Activated CD4-positive, alpha-beta T cell treated with anti-CD3 and anti-CD28 coated beads for 1 hour (primary cell): ENCODE data around the gene PRR30.

Experiments used
- DNase-seq: peaks from one replicate; pipeline ENCODE4 v3.0.0-alpha.2; 2020

The PRR30 gene

DNA sequence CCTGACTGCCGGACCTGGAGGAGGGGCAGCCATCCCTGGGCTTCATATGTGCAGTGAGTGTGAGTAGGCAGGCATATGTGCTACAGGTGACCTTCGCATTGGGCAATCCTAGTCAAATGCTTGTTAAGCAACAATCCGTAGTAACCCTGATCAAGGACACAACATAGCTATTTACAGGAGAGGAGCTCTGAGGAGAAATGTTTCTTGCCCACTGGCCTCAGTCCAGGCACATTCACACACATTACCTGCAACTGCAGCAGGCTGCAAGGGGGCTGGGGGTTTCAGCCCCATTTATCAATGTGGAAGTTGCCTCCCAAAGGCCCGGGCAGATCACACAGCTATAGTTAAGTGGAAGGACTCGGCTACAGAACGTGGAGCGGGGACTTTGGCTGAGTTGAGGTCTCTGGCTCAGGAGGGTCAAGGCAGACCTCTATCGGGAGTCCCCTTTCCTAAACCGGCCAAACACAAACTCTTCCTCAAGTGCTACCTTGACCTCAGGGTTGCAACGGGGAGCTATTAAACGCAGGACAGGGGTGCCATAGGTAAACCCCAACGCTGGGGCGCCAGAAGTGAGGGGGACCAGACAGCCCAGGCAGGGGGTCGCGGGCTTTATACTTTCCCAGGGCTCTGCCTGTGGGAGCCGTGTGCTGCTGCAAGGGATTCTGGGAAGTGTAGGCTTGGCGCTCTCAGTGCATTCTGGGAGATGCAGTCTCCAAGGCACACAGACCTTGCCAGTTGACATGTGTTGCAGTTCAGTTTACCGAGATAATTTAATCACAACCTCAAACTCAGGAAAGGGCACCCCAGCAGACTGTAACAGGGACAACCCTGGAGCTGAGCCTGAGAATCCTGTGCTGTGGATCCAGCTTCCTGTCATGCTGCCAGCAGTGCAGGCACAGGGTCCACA lies 43.2 kb downstream of the PRR30 start:
- DNase-seq, result no peak

DNA sequence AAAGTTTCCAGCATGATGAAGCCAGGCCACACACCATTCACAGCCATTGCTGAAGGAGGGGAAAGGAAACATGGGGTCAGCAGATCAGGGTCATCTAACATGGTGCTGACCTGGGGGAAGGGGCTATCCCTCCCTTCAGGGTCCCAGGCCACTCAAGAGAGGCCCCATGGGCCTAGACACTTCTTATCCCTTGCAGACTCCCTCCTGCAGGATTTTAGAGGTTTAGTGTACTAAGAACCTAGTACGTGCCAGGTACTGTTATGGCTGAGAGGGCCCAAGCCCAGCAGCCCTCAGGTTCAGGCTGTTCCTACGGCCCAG lies 43.8 kb downstream of the PRR30 start:
- DNase-seq, result no peak

DNA sequence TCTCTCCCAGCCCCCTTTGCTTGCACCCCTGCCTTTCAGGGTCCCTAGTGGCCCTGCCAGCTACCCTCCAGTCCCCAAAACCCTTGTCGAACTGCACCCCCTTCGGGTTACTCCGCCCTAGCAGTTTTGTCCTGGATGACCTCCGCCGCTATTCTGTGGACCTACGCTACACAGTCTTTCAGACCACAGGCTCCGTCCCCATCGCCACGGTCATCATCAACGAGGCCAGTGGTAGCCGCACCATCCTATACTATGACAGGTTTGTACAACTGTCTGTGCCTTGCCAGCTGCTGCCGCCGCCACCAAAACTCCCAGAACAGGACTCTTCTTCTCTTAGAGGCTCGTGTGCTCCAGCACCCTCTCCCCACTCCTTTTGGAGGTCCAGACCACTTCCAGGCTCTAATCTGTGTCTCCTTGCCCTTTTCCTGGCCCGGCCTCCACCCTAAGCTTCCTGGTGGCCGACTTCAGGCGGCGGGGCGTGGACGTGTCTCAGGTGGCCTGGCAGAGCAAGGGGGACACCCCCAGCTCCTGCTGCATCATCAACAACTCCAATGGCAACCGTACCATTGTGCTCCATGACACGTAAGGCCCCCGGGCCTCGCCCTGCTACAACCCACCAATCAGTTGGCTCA lies 44.7 kb downstream of the PRR30 start:
- DNase-seq, result no peak

DNA sequence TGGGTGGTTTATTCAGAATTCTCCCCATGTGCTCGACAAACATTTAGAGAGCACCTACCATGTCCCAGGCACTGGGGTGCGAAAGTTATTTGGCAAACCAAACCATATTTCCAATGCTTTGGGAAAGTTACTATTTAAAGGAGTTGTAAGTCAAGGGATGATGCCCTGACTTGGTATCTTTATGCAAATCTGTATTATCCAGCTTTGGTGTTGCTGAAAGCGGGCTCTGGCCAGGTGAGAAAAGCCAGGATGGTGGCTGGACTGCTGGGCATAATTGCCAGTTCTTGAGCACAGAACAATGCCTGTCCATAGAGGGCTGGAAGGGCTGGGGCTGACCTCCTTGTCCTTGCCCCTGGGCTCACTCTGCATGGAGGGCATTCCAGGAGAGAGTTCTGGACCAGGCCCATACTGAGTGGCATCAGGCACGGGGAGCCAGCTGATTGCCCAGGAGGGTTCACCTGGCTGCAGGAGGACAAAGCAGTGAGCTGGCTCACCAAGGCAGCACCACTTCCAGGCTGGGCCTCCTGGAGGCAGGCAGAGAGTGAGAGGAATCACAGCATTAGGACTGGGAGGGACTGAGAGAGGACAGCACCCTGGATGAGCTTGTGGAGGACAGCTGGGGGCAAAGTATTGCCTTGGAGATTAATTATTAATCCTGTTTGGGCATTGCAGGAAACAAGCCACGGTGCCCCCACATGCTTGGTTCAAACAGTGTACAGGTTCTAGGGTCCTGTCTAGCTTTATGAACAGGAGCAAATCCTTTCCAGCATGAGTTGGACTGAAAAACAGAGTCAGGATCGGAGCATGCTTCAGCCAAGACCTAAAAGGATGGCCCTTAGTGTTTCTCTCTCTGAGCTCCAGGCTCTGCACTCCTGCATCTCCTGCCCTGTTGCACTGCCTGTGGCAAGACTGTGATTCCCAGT lies 45.5 kb downstream of the PRR30 start:
- DNase-seq, result no peak

DNA sequence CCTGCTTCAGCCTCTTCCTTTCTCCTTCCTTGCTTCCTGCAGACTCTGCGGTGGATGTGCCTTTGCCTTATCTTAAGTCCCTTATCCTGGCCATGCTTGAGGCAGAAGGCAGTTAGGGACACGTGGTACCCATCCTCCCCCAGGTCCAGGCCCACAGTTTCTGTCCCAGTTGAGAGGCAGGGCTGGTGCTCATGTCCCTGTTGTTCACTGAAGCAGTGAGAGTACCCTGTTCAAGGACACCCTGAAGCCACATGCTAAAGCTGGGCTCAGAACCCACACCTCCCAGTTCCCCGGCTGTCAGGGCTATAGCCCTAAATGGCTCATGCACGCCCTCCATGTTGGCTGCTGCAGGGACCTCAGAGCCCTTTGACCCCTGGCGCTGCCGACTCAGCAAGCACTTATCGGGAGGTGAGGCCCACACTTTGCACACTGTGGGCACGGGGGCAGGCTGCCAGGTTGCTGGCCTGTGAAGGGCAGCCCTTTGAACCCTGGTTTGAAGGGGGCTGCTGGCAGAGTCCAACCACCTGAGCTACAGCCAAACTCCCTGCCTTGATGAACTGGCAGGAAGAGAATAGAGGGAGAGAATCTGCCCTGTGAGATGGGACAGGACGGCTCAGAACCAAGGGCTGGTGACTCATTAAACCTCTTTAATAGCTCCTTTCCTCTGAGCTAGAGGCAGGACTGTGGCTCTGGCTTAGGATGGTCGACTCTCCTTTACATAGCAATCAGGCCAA lies 46.3 kb downstream of the PRR30 start:
- DNase-seq, result no peak

DNA sequence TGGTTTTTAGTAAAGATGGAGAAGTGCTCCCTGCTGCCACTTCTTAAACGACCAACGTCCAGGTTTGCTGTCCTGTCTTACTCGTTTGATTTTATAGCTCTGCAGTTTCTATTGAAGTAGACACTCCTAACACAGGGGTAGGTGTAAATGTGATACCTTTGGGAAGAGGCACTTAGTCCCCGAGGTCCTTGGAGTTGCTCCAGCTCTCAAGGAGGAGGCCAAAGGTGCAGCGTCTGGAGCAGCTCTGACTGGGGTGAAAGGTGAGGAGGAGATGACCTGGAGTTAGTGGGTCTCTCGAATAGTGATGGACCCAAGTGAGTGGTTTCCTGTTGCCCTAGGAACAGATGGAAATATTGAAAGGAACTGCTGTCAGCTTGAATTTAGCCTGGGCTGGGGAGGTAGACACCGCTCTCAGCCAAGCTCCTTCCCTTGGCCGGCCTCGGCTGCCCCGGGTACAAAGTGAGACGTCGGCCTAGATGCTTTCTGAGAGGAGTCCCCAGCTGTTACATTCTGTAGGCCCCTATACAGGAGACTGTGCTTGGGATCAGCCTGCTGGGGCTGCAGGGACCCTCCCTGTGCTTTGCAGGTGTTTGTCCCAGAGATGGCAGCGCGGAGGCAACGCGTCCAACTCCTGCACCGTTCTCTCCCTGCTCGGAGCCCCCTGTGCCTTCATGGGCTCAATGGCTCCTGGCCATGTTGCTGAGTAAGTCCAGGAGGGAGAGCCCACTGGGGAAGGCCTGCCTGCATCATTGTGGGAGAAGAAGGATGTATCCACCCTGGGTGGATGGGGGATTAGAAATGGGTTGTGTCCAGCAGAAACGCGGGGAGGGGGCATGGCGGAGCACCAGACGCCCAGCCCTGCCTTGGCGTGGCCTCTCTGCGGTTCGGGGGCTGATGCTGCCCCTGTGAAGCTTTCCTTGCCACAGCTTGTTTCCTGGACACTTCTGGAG lies 47.2 kb downstream of the PRR30 start:
- no peak for DNase-seq

DNA sequence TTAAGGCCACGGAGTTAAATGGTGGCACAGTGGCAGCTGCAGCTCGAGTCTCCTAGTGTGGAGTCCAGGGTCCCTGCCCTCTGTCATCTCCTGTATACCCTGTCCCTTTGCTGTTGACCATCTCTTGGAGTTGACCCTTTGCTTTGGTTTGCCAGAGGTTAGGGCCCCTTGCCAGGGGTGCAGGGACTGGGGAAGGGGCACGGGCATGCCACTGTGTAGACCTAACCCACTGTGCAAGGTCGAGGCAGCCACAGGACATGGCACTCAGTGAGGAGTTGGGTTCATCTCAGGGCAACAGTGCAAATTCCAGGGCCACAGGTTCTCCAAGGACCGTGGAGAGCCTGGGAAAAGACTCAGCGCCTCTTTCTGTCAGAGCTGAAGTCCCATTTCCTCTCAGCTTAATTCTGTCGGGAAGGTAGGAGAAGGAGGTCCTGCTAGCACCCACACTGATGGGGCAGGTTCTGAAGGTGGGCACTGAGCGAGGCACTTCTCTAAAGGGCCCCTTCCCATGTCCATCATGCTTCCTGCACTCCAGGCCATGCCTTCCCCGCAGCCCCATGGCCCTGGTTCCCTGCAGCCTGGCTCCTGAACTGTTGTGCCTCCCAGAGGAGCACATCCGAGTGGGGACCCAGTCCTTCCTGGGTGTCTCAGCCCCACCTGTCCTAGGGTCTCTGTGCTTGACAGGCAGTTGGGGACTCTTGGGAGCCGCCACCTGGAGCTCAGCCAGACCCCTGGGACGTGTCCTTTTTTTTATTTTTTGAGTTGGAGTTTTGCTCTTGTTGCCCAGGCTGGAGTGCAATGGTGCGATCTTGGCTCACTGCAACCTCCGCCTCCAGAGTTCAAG lies 49.9 kb downstream of the PRR30 start:
- no peak for DNase-seq

DNA sequence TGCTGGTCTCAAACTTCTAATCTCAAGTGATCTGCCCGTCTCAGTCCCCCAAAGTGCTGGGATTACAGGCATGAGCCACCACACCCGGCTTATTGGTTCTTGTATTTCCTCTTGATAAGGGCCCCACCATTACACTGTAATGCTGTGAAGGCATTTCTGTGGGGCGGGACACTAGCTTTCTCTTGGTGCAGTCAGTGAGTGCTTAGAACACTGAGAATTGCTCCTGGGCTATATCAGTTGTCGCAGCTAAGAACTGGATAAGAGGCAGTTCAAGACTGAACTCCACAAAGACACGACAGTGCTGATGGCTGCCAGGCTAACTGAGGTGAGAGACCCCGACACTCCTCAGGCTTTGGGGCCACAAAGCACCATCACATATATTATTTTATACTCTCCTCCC lies 50.6 kb downstream of the PRR30 start:
- no peak for DNase-seq

DNA sequence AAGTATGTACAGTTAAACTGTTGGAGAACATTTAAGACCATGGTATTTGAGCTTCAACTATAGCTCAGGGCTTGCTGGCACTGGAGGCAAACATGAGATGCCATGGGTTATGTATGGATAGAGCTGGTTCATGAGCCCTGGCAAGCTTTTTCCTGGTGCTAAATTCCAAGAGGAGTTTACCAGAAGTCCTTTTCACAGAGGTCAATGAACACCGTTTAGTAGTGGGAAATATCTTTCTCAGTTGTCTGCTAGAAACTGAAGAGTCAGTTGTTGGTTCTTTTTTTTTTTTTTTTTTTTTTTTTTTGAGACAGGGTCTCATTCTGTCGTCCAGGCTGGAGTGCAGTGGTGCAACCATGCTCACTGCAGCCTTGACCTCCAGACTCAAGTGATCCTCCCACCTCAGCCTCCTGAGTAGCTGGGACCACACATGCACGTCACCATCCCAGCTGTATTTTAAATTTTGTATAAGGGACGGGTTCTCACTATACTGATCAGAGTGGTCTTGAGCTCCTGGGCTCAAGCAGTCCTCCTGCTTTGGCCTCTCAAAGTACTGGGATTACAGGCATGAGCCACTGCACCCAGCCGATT lies 51.3 kb downstream of the PRR30 start:
- DNase-seq, result no peak
